Lower lobe of right lung (tissue), 2 donors: Measurements from ENCODE around the gene RAB10. TPM values are rescaled to one million over a fixed set of nuclear protein-coding genes. Genes with fewer than 3 reads are reported as not detected.

ENCODE experiments used
- ATAC-seq, 2 donors: fragments of 200-7000 bp; cut with Tn5 transposase; one replicate each; pipeline ENCODE4 v1.9.1; 2020 to 2022; ENCODE audit warnings: mild to moderate bottlenecking in 2 of 2, moderate library complexity in 2 of 2
- DNase-seq: peaks from one replicate; pipeline ENCODE4 v3.0.0-alpha.2; 2020
- H3K27ac ChIP-seq: fragments of 200-600 bp; one replicate; pipeline ENCODE4 v1.8.0; 2022
- H3K27me3 ChIP-seq: fragments of 200-600 bp; one replicate; pipeline ENCODE4 v1.8.0; 2022; ENCODE audit warnings: low read depth
- H3K36me3 ChIP-seq: fragments of 200-600 bp; one replicate; pipeline ENCODE4 v1.8.0; 2022; ENCODE audit warnings: mild to moderate bottlenecking
- H3K4me1 ChIP-seq: fragments of 200-600 bp; one replicate; pipeline ENCODE4 v1.8.0; 2022
- H3K4me3 ChIP-seq: fragments of 200-600 bp; one replicate; pipeline ENCODE4 v1.8.0; 2022; ENCODE audit warnings: mild to moderate bottlenecking
- H3K9me3 ChIP-seq: fragments of 200-600 bp; one replicate; pipeline ENCODE4 v1.8.0; 2022
- CTCF ChIP-seq: fragments of 200-600 bp; IDR thresholded peaks from one replicate; pipeline ENCODE4 v1.8.0; 2022; ENCODE audit warnings: antibody characterized with exemption, mild to moderate bottlenecking
- intact Hi-C: fragments of 100-400 bp; cut with DNase I; formaldehyde crosslinking; loops from one replicate; pipeline ENCODE4 v1.11.0; 2022
- total RNA-seq: library from RNA; stranded (reverse); fragmentation: NEBNext Ultra II Directional; extraction: Animal tissue kit (Norgen Biotek cat#: 25700); gene quantifications from one replicate; pipeline ENCODE4 v1.2.1, GENCODE V29; 2021
- donor health status: DM: no; HTN: yes; CAD: no; lungs with severe emphysema.

Gene RAB10
- total RNA-seq, 1 donor from 2014 or later = 113 TPM

GRCh38 chr2:26067980-26068507, 34.2 kb downstream of the RAB10 start:
- DNase-seq (no peak), ATAC-seq (no peak)
- Histone ChIP-seq H3K4me3 (no peak overlapping the region), H3K4me1 (peaks cover 21% of the 10 kb centered on the region), H3K9me3 (no peaks in the 10 kb centered on the region), H3K27me3 (no peaks in the 10 kb centered on the region), H3K36me3 (peaks cover 7% of the 10 kb centered on the region), H3K27ac (no peak overlapping the region)
- TF ChIP-seq CTCF = no peak
- intact Hi-C loops = no loop called here

- no peak for TF ChIP-seq CTCF
- intact Hi-C loops = no loop called here
- ATAC-seq (peak in 1 of 2 donors; percentile 76), DNase-seq (no peak)
- H3K9me3 ChIP-seq = no peaks in the 10 kb centered on the region
- H3K4me1 ChIP-seq = peaks cover 28% of the 10 kb centered on the region
- H3K4me3 ChIP-seq = no peak overlapping the region
- no peaks in the 10 kb centered on the region for H3K27me3 ChIP-seq
- peak overlapping the region; percentile 12 for H3K27ac ChIP-seq
- H3K36me3 ChIP-seq = peaks cover 7% of the 10 kb centered on the region
These were observed 34.9 kb downstream of the RAB10 start for GRCh38 chr2:26068602-26069298.

GRCh38 chr2:26070730-26071129, 36.8 kb downstream of the RAB10 start:
- H3K4me1 ChIP-seq = peaks cover 35% of the 10 kb centered on the region
- no peak for ATAC-seq
- no peaks in the 10 kb centered on the region for H3K36me3 ChIP-seq
- no peak for DNase-seq
- H3K4me3 ChIP-seq = no peak overlapping the region
- intact Hi-C loops = no loop called here
- no peaks in the 10 kb centered on the region for H3K27me3 ChIP-seq
- no peak for TF ChIP-seq CTCF
- H3K27ac ChIP-seq = no peak overlapping the region
- H3K9me3 ChIP-seq = no peaks in the 10 kb centered on the region

- H3K27me3 ChIP-seq = no peaks in the 10 kb centered on the region
- no peak overlapping the region for H3K4me3 ChIP-seq
- intact Hi-C loops = no loop called here
- no peaks in the 10 kb centered on the region for H3K9me3 ChIP-seq
- DNase-seq (no peak), ATAC-seq (peak in 1 of 2 donors; percentile 21)
- H3K27ac ChIP-seq = no peak overlapping the region
- no peaks in the 10 kb centered on the region for H3K36me3 ChIP-seq
- no peak for TF ChIP-seq CTCF
- peaks cover 38% of the 10 kb centered on the region for H3K4me1 ChIP-seq
These were observed 39.3 kb downstream of the RAB10 start for GRCh38 chr2:26072925-26073768.

GRCh38 chr2:26073830-26074229, 39.9 kb downstream of the RAB10 start:
- Histone ChIP-seq H3K36me3 (no peaks in the 10 kb centered on the region), H3K4me1 (peaks cover 31% of the 10 kb centered on the region), H3K9me3 (no peaks in the 10 kb centered on the region), H3K4me3 (no peak overlapping the region), H3K27me3 (no peaks in the 10 kb centered on the region), H3K27ac (no peak overlapping the region)
- no peak for ATAC-seq
- intact Hi-C loops = no loop called here
- no peak for TF ChIP-seq CTCF
- no peak for DNase-seq
